SU-DHL-6 (cell line): ENCODE data around the gene ADD3.

Source experiments
- H2AFZ ChIP-seq: fragments of 200-600 bp; sonication (generic); 2 replicates; pipeline ENCODE4 v1.6.1; 2014; ENCODE audit warnings: low read depth, mild to moderate bottlenecking, moderate library complexity, mixed read lengths, antibody characterized with exemption, low read length; ENCODE audit not compliant: severe bottlenecking
- H3F3A ChIP-seq: fragments of 200-600 bp; shearing (Covaris generic); 2 replicates; pipeline ENCODE4 v1.6.0; 2016; ENCODE audit warnings: antibody characterized with exemption, mild to moderate bottlenecking; ENCODE audit not compliant: insufficient read depth
- H3K27ac ChIP-seq: fragments of 200-600 bp; sonication (generic); 2 replicates; pipeline ENCODE4 v1.5.1; 2016; ENCODE audit warnings: low read depth, mild to moderate bottlenecking, low read length, moderate library complexity, mixed read lengths
- H3K27me3 ChIP-seq: fragments of 200-600 bp; sonication (generic), shearing (Covaris generic); 2 replicates; pipeline ENCODE4 v1.6.0; 2014; ENCODE audit warnings: mild to moderate bottlenecking, low read length
- H3K36me3 ChIP-seq: fragments of 200-600 bp; sonication (generic); 2 replicates; pipeline ENCODE4 v1.6.1; 2014; ENCODE audit warnings: mild to moderate bottlenecking, low read length, mixed read lengths
- H3K4me2 ChIP-seq: fragments of 300-600, 200-600 bp; shearing (Covaris generic), sonication (generic); 2 replicates; pipeline ENCODE4 v1.6.0; 2014; ENCODE audit warnings: low read length, low read depth, mild to moderate bottlenecking; ENCODE audit not compliant: poor library complexity, severe bottlenecking
- H3K4me3 ChIP-seq: fragments of 200-600 bp; sonication (generic); 2 replicates; pipeline ENCODE4 v1.5.1; 2014; ENCODE audit warnings: antibody characterized with exemption, low read length, mild to moderate bottlenecking, mixed read lengths; ENCODE audit not compliant: insufficient read depth, poor library complexity, severe bottlenecking
- H3K79me2 ChIP-seq: fragments of 200-600 bp; sonication (generic); 2 replicates; pipeline ENCODE4 v1.6.1; 2014; ENCODE audit warnings: mild to moderate bottlenecking, low read length, moderate library complexity; ENCODE audit not compliant: insufficient read depth
- H3K9ac ChIP-seq: fragments of 200-600 bp; sonication (generic); 2 replicates; pipeline ENCODE4 v1.7.0; 2014; ENCODE audit warnings: mild to moderate bottlenecking, low read length
- H3K9me2 ChIP-seq: fragments of 200-600 bp; sonication (generic); replicated peaks from 2 replicates; pipeline ENCODE4 v1.6.1; 2014; ENCODE audit warnings: low read length; ENCODE audit not compliant: insufficient read depth
- H3K9me3 ChIP-seq: fragments of 200-600 bp; sonication (generic); 2 replicates; pipeline ENCODE4 v1.6.1; 2014; ENCODE audit warnings: low read length, mixed read lengths; ENCODE audit not compliant: insufficient read depth
- H4K20me1 ChIP-seq: fragments of 200-600 bp; sonication (generic); 2 replicates; pipeline ENCODE4 v1.6.1; 2014; ENCODE audit warnings: low read depth, mild to moderate bottlenecking, antibody characterized with exemption, low read length, moderate library complexity, mixed read lengths
- CTCF ChIP-seq: fragments of 200-600 bp; sonication (generic); IDR thresholded peaks from one replicate; pipeline ENCODE4 v1.5.1; 2017; ENCODE audit warnings: antibody characterized with exemption, mild to moderate bottlenecking, low read length, moderate library complexity; ENCODE audit not compliant: insufficient read depth, poor library complexity, severe bottlenecking
- EZH2phosphoT487 ChIP-seq: fragments of 200-600 bp; sonication (generic), shearing (Covaris generic); conservative IDR thresholded peaks from 2 replicates; pipeline ENCODE4 v1.6.1; 2018; ENCODE audit warnings: mild to moderate bottlenecking, antibody characterized with exemption, low read length, moderate library complexity, mixed read lengths

ADD3 gene

GRCh38 chr10:109987452-109988211, 20.2 kb upstream of the ADD3 start:
- H3K9ac ChIP-seq = no peak overlapping the region
- H3K79me2 ChIP-seq = no peaks in the 10 kb centered on the region
- no peaks in the 10 kb centered on the region for H3F3A ChIP-seq
- H3K36me3 ChIP-seq = no peaks in the 10 kb centered on the region
- H3K4me2 ChIP-seq = no peak overlapping the region
- no peaks in the 10 kb centered on the region for H3K27me3 ChIP-seq
- H3K9me2 ChIP-seq = no peaks in the 10 kb centered on the region
- TF ChIP-seq EZH2phosphoT487 (no peak), CTCF (no peak)
- H3K9me3 ChIP-seq = no peaks in the 10 kb centered on the region
- H2AFZ ChIP-seq = no peak overlapping the region
- no peak overlapping the region for H3K27ac ChIP-seq
- H4K20me1 ChIP-seq = no peaks in the 10 kb centered on the region
- H3K4me3 ChIP-seq = no peak overlapping the region

GRCh38 chr10:109988212-109988596, 19.6 kb upstream of the ADD3 start:
- H2AFZ ChIP-seq = no peak overlapping the region
- TF ChIP-seq EZH2phosphoT487 (no peak), CTCF (no peak)
- H3K79me2 ChIP-seq = no peaks in the 10 kb centered on the region
- no peaks in the 10 kb centered on the region for H3K9me2 ChIP-seq
- H4K20me1 ChIP-seq = no peaks in the 10 kb centered on the region
- H3K27ac ChIP-seq = no peak overlapping the region
- H3K9me3 ChIP-seq = no peaks in the 10 kb centered on the region
- H3K9ac ChIP-seq = no peak overlapping the region
- no peaks in the 10 kb centered on the region for H3F3A ChIP-seq
- no peak overlapping the region for H3K4me3 ChIP-seq
- no peaks in the 10 kb centered on the region for H3K36me3 ChIP-seq
- H3K27me3 ChIP-seq = no peaks in the 10 kb centered on the region
- H3K4me2 ChIP-seq = no peak overlapping the region

GRCh38 chr10:109991266-109991855, 16.4 kb upstream of the ADD3 start:
- Histone ChIP-seq H3K9me3 (no peaks in the 10 kb centered on the region), H2AFZ (no peak overlapping the region), H3K4me3 (no peak overlapping the region), H3F3A (no peaks in the 10 kb centered on the region), H3K36me3 (no peaks in the 10 kb centered on the region), H3K79me2 (no peaks in the 10 kb centered on the region), H3K9ac (no peak overlapping the region), H4K20me1 (no peaks in the 10 kb centered on the region), H3K27me3 (no peaks in the 10 kb centered on the region), H3K4me2 (no peak overlapping the region), H3K9me2 (no peaks in the 10 kb centered on the region), H3K27ac (no peak overlapping the region)
- no peak for TF ChIP-seq CTCF
- TF ChIP-seq EZH2phosphoT487 = no peak
